Glomerular visceral epithelial cell (primary cell): ENCODE results near the gene SV2B.

Source experiments
- DNase-seq: peaks from one replicate; pipeline ENCODE4 v3.0.0-alpha.2; 2016; ENCODE audit errors: extremely low spot score

SV2B gene

GRCh38 chr15:91228383-91228782 lies 128.3 kb downstream of the SV2B start:
- DNase-seq: no peak

- no peak for DNase-seq
These were observed 128.8 kb downstream of the SV2B start for GRCh38 chr15:91228890-91229289.

GRCh38 chr15:91231703-91232102 lies 131.6 kb downstream of the SV2B start:
- no peak for DNase-seq

- no peak for DNase-seq
These were observed 134.7 kb downstream of the SV2B start for GRCh38 chr15:91234759-91235158.

- DNase-seq: no peak
These were observed 135.3 kb downstream of the SV2B start for GRCh38 chr15:91235376-91235775.

GRCh38 chr15:91237445-91237844 lies 137.4 kb downstream of the SV2B start:
- DNase-seq: no peak

GRCh38 chr15:91238644-91239425 lies 138.8 kb downstream of the SV2B start:
- no peak for DNase-seq

- no peak for DNase-seq
These were observed 143.8 kb downstream of the SV2B start for GRCh38 chr15:91243826-91244225.

GRCh38 chr15:91244919-91245318 lies 144.9 kb downstream of the SV2B start:
- no peak for DNase-seq

- no peak for DNase-seq
These were observed 146.9 kb downstream of the SV2B start for GRCh38 chr15:91246998-91247397.

GRCh38 chr15:91249591-91249990 lies 149.5 kb downstream of the SV2B start:
- no peak for DNase-seq

GRCh38 chr15:91252322-91252721 lies 152.3 kb downstream of the SV2B start:
- no peak for DNase-seq

GRCh38 chr15:91252756-91253155 lies 152.7 kb downstream of the SV2B start:
- DNase-seq: no peak

- no peak for DNase-seq
These were observed 153.5 kb downstream of the SV2B start for GRCh38 chr15:91253605-91254004.

- no peak for DNase-seq
These were observed 154.7 kb downstream of the SV2B start for GRCh38 chr15:91254766-91255165.

GRCh38 chr15:91255670-91256192 lies 155.7 kb downstream of the SV2B start:
- no peak for DNase-seq

GRCh38 chr15:91257746-91258414 lies 157.8 kb downstream of the SV2B start:
- no peak for DNase-seq

- DNase-seq: no peak
These were observed 158.3 kb downstream of the SV2B start for GRCh38 chr15:91258415-91258759.

- DNase-seq: no peak
These were observed 159.0 kb downstream of the SV2B start for GRCh38 chr15:91259077-91259476.

- no peak for DNase-seq
These were observed 161.3 kb downstream of the SV2B start for GRCh38 chr15:91261345-91261744.

GRCh38 chr15:91263632-91264531 lies 163.8 kb downstream of the SV2B start:
- no peak for DNase-seq

GRCh38 chr15:91264651-91265351 lies 164.7 kb downstream of the SV2B start:
- no peak for DNase-seq
